ENCODE data around the gene TCF4. TPM values are rescaled to one million over a fixed set of nuclear protein-coding genes. Genes with fewer than 3 reads are reported as not detected.

TCF4 gene
- total RNA-seq, 4 donors from 2014 or later, result 60.9 to 98.4 (median 83.4) TPM

DNA sequence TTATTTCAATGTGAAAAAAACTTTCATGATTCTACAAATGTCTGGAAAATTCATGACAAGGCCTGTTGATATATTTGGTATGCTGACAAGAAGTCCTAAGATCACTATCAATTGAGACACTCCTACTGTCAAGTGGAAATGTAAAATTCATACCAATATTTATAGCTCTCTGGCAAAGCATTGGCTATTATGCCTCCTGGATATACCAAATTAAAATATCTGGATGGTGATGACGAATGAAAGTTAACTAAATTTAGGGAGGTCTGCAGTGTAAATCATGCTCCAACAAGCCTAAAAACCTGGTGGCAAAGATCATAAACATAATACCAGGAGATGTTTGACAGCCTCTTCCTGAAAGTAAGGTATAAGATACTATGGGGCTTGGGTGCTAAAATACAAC lies 41.1 kb upstream of the TCF4 start:
- DNase-seq (ENCODE audit: low spot score in 2 of 2), result no peak
- 55 to 67% methylated on average over 1 of the region's 1 CpG for WGBS, 2 donors
- TF ChIP-seq, protein P1, sequence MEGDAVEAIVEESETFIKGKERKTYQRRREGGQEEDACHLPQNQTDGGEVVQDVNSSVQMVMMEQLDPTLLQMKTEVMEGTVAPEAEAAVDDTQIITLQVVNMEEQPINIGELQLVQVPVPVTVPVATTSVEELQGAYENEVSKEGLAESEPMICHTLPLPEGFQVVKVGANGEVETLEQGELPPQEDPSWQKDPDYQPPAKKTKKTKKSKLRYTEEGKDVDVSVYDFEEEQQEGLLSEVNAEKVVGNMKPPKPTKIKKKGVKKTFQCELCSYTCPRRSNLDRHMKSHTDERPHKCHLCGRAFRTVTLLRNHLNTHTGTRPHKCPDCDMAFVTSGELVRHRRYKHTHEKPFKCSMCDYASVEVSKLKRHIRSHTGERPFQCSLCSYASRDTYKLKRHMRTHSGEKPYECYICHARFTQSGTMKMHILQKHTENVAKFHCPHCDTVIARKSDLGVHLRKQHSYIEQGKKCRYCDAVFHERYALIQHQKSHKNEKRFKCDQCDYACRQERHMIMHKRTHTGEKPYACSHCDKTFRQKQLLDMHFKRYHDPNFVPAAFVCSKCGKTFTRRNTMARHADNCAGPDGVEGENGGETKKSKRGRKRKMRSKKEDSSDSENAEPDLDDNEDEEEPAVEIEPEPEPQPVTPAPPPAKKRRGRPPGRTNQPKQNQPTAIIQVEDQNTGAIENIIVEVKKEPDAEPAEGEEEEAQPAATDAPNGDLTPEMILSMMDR (IDR thresholded peaks at IDR 0.05), result no peak
- TF ChIP-seq POLR2A (IDR thresholded peaks at IDR 0.05), result no peak
- H3K4me3 ChIP-seq (ENCODE audit: low read depth, poor library complexity, severe bottlenecking), result no peak overlapping the region
- intact Hi-C loops (cut with DNase I; ENCODE audit: low total_unique reads), result no loop called here

DNA sequence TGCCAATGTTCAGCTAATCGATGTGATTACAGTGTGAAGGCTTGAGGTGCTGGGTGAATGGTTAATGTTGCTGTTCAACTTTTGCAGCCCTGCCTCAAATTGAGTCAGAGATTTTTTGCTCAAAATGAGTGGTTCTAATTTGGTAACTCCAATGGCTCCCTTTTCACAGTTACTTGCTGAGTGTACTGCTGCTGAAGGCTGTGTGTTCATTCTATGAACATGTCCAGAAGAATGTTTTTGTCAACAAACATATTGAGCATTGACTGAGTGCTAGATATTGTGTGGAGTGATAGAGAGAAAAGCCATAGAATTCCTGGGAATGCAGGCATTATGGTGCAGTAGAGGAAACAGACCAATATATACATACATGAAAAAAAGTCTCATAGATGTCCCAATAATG lies 39.0 kb upstream of the TCF4 start:
- no peak for TF ChIP-seq POLR2A (IDR thresholded peaks at IDR 0.05)
- TF ChIP-seq, protein P1 (IDR thresholded peaks at IDR 0.05), result no peak
- 82 to 85% methylated on average over 1 of the region's 1 CpG for WGBS, 2 donors
- intact Hi-C loops (cut with DNase I; ENCODE audit: low total_unique reads), result no loop called here
- no peak for DNase-seq (ENCODE audit: low spot score in 2 of 2)
- H3K4me3 ChIP-seq (ENCODE audit: low read depth, poor library complexity, severe bottlenecking), result no peak overlapping the region

DNA sequence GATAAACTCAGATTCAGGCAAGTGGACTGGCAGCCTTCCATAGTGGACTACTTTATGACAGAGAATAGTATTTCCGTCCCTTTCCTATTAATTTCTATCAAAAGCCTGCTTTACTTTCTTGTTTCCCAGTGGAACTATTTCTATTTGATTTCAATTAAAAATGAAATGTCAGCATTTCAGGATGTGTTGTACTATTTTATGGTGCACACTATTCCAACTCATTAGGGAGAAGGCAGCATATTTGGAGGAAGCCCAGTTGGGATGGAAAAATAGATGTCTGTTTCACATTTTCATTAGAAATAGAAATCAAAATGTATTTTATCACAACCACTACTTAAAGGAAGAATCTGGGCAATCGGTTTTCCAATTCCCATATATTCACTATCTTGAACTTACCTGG lies 37.9 kb upstream of the TCF4 start:
- no peak for DNase-seq (ENCODE audit: low spot score in 2 of 2)
- H3K4me3 ChIP-seq (ENCODE audit: low read depth, poor library complexity, severe bottlenecking), result no peak overlapping the region
- 55 to 68% methylated on average over 2 of the region's 2 CpGs for WGBS, 2 donors
- TF ChIP-seq, protein P1 (IDR thresholded peaks at IDR 0.05), result no peak
- TF ChIP-seq POLR2A (IDR thresholded peaks at IDR 0.05), result no peak
- intact Hi-C loops (cut with DNase I; ENCODE audit: low total_unique reads), result no loop called here

DNA sequence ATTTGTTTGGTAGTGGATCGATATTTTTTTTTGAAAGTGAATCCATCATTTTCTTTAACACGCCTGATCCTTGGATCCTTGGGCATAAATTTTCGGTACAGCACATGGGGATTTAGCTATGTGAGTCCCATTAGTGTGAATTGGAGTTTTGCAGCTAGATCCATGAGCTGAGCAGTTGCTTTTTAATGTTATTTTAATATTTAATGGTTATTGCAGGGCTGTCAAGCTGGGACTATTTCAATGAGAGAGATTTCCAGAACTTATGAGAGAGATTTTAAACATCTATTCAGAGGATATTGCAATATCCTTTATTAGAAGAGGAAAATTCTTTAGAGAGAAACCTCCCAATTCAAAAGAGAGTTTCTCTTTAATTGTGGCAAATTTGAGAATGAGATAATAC lies 35.6 kb upstream of the TCF4 start:
- H3K4me3 ChIP-seq (ENCODE audit: low read depth, poor library complexity, severe bottlenecking), result no peak overlapping the region
- no peak for DNase-seq (ENCODE audit: low spot score in 2 of 2)
- TF ChIP-seq, protein P1 (IDR thresholded peaks at IDR 0.05), result no peak
- TF ChIP-seq POLR2A (IDR thresholded peaks at IDR 0.05), result no peak
- intact Hi-C loops (cut with DNase I; ENCODE audit: low total_unique reads), result no loop called here
- WGBS, 2 donors, result 91 to 95% methylated on average over 3 of the region's 3 CpGs

DNA sequence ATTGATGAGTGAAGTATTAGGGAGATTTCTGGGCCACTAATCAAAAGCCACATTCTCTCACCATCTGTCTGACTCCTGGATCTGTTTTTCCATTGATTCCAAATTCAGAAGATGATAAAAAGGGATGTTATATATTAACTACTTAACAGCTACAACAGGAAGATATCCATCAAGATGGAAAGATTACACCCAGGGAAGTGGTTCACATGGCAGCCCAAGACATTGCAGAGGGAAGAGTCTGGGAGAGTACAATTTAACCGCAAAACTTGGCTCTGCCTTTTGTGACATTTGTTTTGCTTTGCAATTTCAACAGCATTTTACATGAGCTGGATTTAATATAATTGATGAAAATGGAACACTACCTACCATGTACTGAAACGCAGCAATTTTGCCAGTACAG lies 22.5 kb upstream of the TCF4 start:
- no peak for DNase-seq (ENCODE audit: low spot score in 2 of 2)
- intact Hi-C loops (cut with DNase I; ENCODE audit: low total_unique reads), result no loop called here
- WGBS, 2 donors, result 67 to 82% methylated on average over 2 of the region's 2 CpGs

More for the DNA sequence above, 22.5 kb upstream of the TCF4 start:
- no peak overlapping the region for H3K4me3 ChIP-seq (ENCODE audit: low read depth, poor library complexity, severe bottlenecking)
- TF ChIP-seq, protein P1 (IDR thresholded peaks at IDR 0.05), result no peak
- TF ChIP-seq POLR2A (IDR thresholded peaks at IDR 0.05), result no peak
